Measurements from ENCODE around the gene PDE4B. TPM values are rescaled to one million over a fixed set of nuclear protein-coding genes. Genes with fewer than 3 reads are reported as not detected.
A peak's percentile ranks its signal among the peaks of the same experiment; 100 is the strongest.

The PDE4B gene
- total RNA-seq, 1 donor from 2014 or later: 29.0 TPM

DNA sequence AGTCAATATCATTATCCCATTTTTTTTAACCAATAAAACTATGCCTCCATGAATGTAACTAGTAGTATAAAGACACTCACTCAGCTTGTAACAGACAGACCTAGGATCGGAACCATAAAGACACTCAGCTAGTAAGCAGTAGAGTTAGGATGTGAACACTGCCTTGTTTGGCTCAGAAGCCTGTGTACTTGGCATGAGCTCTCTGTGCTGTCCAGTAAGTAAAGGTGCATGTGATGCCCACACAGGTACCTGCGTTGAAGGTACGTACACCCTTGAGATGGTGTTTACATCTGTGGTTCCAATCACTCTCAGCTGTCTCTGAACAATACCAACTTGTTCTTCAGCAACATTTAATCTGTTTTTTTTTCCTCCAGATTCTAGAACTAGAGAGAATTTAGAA, 489.1 kb downstream of the PDE4B start:
- H3K9me3 ChIP-seq: no peaks in the 10 kb centered on the region
- no peaks in the 10 kb centered on the region for H3K36me3 ChIP-seq
- H3K4me3 ChIP-seq: no peak overlapping the region
- DNase-seq (ENCODE audit: extremely low spot score in 2 of 2): no peak
- intact Hi-C loops (cut with DNase I): no loop called here
- H3K27ac ChIP-seq: peak overlapping the region; percentile 2
- no peaks in the 10 kb centered on the region for H3K27me3 ChIP-seq
- H3K4me1 ChIP-seq: peaks cover 17% of the 10 kb centered on the region
- TF ChIP-seq POLR2A (IDR thresholded peaks at IDR 0.05) (no peak), POLR2AphosphoS5 (IDR thresholded peaks at IDR 0.05; ENCODE audit: insufficient read depth in 1 of 2, low read depth in 1 of 2) (no peak)
- TF ChIP-seq, protein P1, sequence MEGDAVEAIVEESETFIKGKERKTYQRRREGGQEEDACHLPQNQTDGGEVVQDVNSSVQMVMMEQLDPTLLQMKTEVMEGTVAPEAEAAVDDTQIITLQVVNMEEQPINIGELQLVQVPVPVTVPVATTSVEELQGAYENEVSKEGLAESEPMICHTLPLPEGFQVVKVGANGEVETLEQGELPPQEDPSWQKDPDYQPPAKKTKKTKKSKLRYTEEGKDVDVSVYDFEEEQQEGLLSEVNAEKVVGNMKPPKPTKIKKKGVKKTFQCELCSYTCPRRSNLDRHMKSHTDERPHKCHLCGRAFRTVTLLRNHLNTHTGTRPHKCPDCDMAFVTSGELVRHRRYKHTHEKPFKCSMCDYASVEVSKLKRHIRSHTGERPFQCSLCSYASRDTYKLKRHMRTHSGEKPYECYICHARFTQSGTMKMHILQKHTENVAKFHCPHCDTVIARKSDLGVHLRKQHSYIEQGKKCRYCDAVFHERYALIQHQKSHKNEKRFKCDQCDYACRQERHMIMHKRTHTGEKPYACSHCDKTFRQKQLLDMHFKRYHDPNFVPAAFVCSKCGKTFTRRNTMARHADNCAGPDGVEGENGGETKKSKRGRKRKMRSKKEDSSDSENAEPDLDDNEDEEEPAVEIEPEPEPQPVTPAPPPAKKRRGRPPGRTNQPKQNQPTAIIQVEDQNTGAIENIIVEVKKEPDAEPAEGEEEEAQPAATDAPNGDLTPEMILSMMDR (IDR thresholded peaks at IDR 0.05): no peak

DNA sequence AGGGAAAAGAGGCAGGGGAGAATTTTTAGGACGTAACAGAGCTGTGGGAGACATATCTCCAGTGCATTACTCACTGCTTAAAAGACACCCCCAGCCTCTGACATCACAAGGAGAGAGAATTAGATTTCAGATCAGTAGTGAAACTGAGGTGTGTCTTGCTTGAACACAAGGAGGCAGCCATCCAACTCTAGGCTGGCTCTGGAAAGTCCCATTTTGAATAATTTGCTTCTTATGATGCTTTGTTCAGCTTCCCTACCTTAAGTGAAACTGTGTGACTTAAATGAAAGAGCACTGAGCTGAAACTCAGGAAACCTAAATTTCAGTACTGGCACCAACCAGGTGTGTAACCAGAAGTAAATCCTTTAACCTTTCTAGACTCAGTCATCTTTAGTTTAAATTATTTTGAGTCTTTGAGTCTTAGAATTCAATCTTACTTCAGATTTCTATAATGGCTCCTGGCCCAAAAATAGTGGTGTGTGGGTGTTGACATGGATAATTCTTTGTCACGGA, 489.7 kb downstream of the PDE4B start:
- no peak for DNase-seq (ENCODE audit: extremely low spot score in 2 of 2)
- intact Hi-C loops (cut with DNase I): no loop called here
- H3K4me1 ChIP-seq: peaks cover 17% of the 10 kb centered on the region
- H3K36me3 ChIP-seq: no peaks in the 10 kb centered on the region
- H3K27me3 ChIP-seq: no peaks in the 10 kb centered on the region
- TF ChIP-seq POLR2A (IDR thresholded peaks at IDR 0.05): no peak
- TF ChIP-seq, protein P1 (IDR thresholded peaks at IDR 0.05): no peak
- TF ChIP-seq POLR2AphosphoS5 (IDR thresholded peaks at IDR 0.05; ENCODE audit: insufficient read depth in 1 of 2, low read depth in 1 of 2): no peak
- no peaks in the 10 kb centered on the region for H3K9me3 ChIP-seq
- no peak overlapping the region for H3K4me3 ChIP-seq
- peak overlapping the region; percentile 2 for H3K27ac ChIP-seq

GRCh38 chr1:66282891-66283621, 490.4 kb downstream of the PDE4B start:
- no peaks in the 10 kb centered on the region for H3K27me3 ChIP-seq
- no peak overlapping the region for H3K4me3 ChIP-seq
- intact Hi-C loops (cut with DNase I): no loop called here
- H3K36me3 ChIP-seq: no peaks in the 10 kb centered on the region
- no peak overlapping the region for H3K27ac ChIP-seq
- TF ChIP-seq POLR2AphosphoS5 (IDR thresholded peaks at IDR 0.05; ENCODE audit: insufficient read depth in 1 of 2, low read depth in 1 of 2) (no peak), POLR2A (IDR thresholded peaks at IDR 0.05) (no peak)
- TF ChIP-seq, protein P1 (IDR thresholded peaks at IDR 0.05): no peak
- no peaks in the 10 kb centered on the region for H3K9me3 ChIP-seq
- no peak for DNase-seq (ENCODE audit: extremely low spot score in 2 of 2)
- H3K4me1 ChIP-seq: peaks cover 16% of the 10 kb centered on the region

DNA sequence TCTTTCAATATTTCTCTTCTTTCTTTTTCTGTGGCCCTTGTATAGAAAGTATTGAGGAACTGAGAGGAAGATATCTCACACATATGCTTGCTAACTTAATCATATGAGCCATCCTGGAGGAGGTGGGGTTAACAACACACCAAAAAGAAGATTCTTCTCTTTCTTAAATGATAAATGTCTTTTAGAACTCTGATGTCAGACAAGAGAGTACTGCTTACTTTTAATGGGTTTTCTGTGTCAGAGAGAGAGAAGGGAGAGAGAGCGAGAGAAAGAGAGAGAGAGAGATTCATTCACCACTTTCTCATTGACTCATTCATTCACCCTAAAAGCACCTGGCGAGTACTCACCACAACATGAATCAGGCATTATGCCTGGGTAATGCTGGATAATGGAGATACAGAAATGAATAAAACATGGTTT, 490.9 kb downstream of the PDE4B start:
- H3K36me3 ChIP-seq: no peaks in the 10 kb centered on the region
- TF ChIP-seq POLR2AphosphoS5 (IDR thresholded peaks at IDR 0.05; ENCODE audit: insufficient read depth in 1 of 2, low read depth in 1 of 2): no peak
- TF ChIP-seq, protein P1 (IDR thresholded peaks at IDR 0.05): no peak
- no peak for TF ChIP-seq POLR2A (IDR thresholded peaks at IDR 0.05)
- intact Hi-C loops (cut with DNase I): no loop called here
- no peak overlapping the region for H3K4me3 ChIP-seq
- H3K4me1 ChIP-seq: peaks cover 10% of the 10 kb centered on the region
- H3K27ac ChIP-seq: no peak overlapping the region
- DNase-seq (ENCODE audit: extremely low spot score in 2 of 2): no peak
- no peaks in the 10 kb centered on the region for H3K9me3 ChIP-seq
- no peaks in the 10 kb centered on the region for H3K27me3 ChIP-seq

- Histone ChIP-seq H3K36me3 (no peaks in the 10 kb centered on the region), H3K9me3 (no peaks in the 10 kb centered on the region), H3K27me3 (no peaks in the 10 kb centered on the region), H3K27ac (no peak overlapping the region), H3K4me3 (no peak overlapping the region), H3K4me1 (peaks cover 6% of the 10 kb centered on the region)
- DNase-seq (ENCODE audit: extremely low spot score in 2 of 2): no peak
- TF ChIP-seq POLR2AphosphoS5 (IDR thresholded peaks at IDR 0.05; ENCODE audit: insufficient read depth in 1 of 2, low read depth in 1 of 2): no peak
- TF ChIP-seq POLR2A (IDR thresholded peaks at IDR 0.05): no peak
- TF ChIP-seq, protein P1 (IDR thresholded peaks at IDR 0.05): no peak
- intact Hi-C loops (cut with DNase I): no loop called here
Measured at GRCh38 chr1:66284746-66285145, 492.1 kb downstream of the PDE4B start.

Data from vagina (tissue), 2 donors.